ENCODE data around the gene HSPA1B.

- TF ChIP-seq CTCF (IDR thresholded peaks at IDR 0.05) (no peak), EZH2 (IDR thresholded peaks at IDR 0.05; ENCODE audit: borderline replicate concordance, insufficient read depth, low read depth, low read length, poor library complexity, severe bottlenecking) (no peak)
Observed at GRCh38 chr6:31875877-31876276, 48.3 kb downstream of the HSPA1B start.

Measured in B cell (primary cell).